GM21717 (cell line): ENCODE data around the gene HSD17B14.
"Not testable (repeated sequence)": the region's sequence is repeated elsewhere in the genome, so short reads cannot be mapped to it uniquely, and the experiment has no call there.

Source experiments
- ATAC-seq: cut with Tn5 transposase; IDR thresholded peaks from one replicate; pipeline ENCODE4 v1.9.1; 2021; ENCODE audit warnings: mild to moderate bottlenecking, moderate library complexity; ENCODE audit not compliant: unreplicated experiment

Gene HSD17B14

DNA sequence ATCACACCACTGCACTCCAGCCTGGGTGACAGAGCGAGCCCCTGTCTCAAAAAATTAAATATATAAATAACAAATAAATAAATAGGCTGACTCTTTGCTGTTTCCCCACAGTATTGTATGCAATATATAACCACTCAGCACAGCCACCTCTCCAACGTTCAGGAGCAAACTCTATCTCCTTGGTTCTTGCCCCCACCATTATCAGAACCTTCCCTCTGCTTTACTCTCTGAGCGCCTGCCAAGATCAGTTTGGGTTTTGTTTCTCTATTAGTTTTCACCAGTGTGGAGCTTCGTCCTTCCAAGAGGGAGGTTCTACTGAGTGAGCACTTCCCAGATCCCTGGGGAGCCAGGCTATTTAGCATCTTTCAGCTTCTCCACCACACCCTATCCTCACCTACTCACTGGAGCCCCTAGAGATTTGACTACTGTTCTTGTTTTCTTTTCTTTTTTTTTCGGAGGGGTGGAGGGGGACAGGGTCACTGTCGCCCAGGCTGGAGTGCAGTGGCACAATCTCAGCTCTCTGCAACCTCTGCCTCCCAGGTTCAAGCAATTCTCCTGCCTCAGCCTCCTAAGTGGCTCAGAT, 68.0 kb downstream of the HSD17B14 start:
- ATAC-seq, result not testable (repeated sequence)

DNA sequence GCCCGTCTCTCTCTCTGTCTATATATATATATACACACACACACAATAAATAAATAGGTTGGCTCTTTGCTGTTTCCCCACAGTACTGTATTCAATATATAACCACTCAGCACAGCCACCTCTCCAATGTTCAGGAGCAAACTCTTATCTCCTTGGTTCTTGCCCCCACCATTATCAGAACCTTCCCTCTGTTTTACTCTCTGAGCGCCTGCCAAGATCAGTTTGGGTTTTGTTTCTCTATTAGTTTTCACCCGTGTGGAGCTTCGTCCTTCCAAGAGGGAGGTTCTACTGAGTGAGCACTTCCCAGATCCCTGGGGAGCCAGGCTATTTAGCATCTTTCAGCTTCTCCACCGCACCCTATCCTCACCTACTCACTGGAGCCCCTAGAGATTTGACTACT, 70.5 kb downstream of the HSD17B14 start:
- ATAC-seq, result not testable (repeated sequence)
